GM23338 (cell line): ENCODE data around the gene CGGBP1. TPM values are rescaled to one million over a fixed set of nuclear protein-coding genes. Genes with fewer than 3 reads are reported as not detected.

Experiments
- ATAC-seq: fragments of 200-7000 bp; cut with Tn5 transposase; 3 replicates; pipeline ENCODE4 v1.9.1; 2020
- DNase-seq: peaks from one replicate; pipeline ENCODE4 v3.0.0-alpha.2; 2015; ENCODE audit warnings: low spot score
- H2AFZ ChIP-seq: fragments of 200-600 bp; sonication (generic); 2 replicates; pipeline ENCODE4 v1.8.0; 2016; ENCODE audit warnings: antibody characterized with exemption, mild to moderate bottlenecking, moderate library complexity
- H3F3A ChIP-seq: fragments of 200-600 bp; sonication (generic); replicated peaks from 2 replicates; pipeline ENCODE4 v1.8.0; 2017; ENCODE audit warnings: antibody characterized with exemption, mixed run types, low read depth
- H3K27ac ChIP-seq: fragments of 200-600 bp; sonication (generic); 2 replicates; pipeline ENCODE4 v1.6.1; 2016; ENCODE audit warnings: low read depth
- H3K27me3 ChIP-seq: fragments of 200-600 bp; sonication (generic); 2 replicates; pipeline ENCODE4 v1.8.0; 2016; ENCODE audit warnings: mild to moderate bottlenecking, mixed run types, moderate library complexity; ENCODE audit not compliant: insufficient read depth
- H3K36me3 ChIP-seq: fragments of 200-600 bp; sonication (generic); 2 replicates; pipeline ENCODE4 v1.8.0; 2016; ENCODE audit warnings: mild to moderate bottlenecking; ENCODE audit not compliant: insufficient read depth
- H3K4me1 ChIP-seq: fragments of 200-600 bp; sonication (generic); 2 replicates; pipeline ENCODE4 v1.8.0; 2016; ENCODE audit warnings: mild to moderate bottlenecking, moderate library complexity; ENCODE audit not compliant: insufficient read depth
- H3K4me2 ChIP-seq: fragments of 200-600 bp; sonication (generic); 2 replicates; pipeline ENCODE4 v1.7.1; 2017; ENCODE audit warnings: mixed run types
- H3K4me3 ChIP-seq: fragments of 200-600 bp; sonication (generic); 2 replicates; pipeline ENCODE4 v1.6.1; 2016; ENCODE audit warnings: mixed run types
- H3K79me2 ChIP-seq: fragments of 200-600 bp; sonication (generic); replicated peaks from 2 replicates; pipeline ENCODE4 v1.8.0; 2017; ENCODE audit warnings: mild to moderate bottlenecking; ENCODE audit not compliant: insufficient read depth
- H3K9me2 ChIP-seq: fragments of 200-600 bp; sonication (generic); 2 replicates; pipeline ENCODE4 v1.8.0; 2017; ENCODE audit not compliant: insufficient read depth
- H4K20me1 ChIP-seq: fragments of 200-600 bp; sonication (generic); replicated peaks from 2 replicates; pipeline ENCODE4 v1.8.0; 2017; ENCODE audit warnings: mild to moderate bottlenecking; ENCODE audit not compliant: insufficient read depth
- H3K27ac Mint-ChIP-seq: 2 replicates; pipeline ENCODE4 v1.8.0; 2020; ENCODE audit warnings: inconsistent platforms, mild to moderate bottlenecking, moderate library complexity, mixed read lengths
- H3K27me3 Mint-ChIP-seq: 3 replicates; pipeline ENCODE4 v1.8.0; 2022; ENCODE audit warnings: low read depth, mild to moderate bottlenecking, moderate library complexity, mixed read lengths, inconsistent platforms; ENCODE audit not compliant: insufficient read depth, poor library complexity
- H3K36me3 Mint-ChIP-seq: 3 replicates; pipeline ENCODE4 v1.8.0; 2021; ENCODE audit warnings: low read depth, mild to moderate bottlenecking, inconsistent platforms, moderate library complexity, mixed read lengths
- H3K4me1 Mint-ChIP-seq: 3 replicates; pipeline ENCODE4 v1.8.0; 2020; ENCODE audit warnings: mild to moderate bottlenecking, inconsistent platforms, mixed read lengths
- H3K4me3 Mint-ChIP-seq: 3 replicates; pipeline ENCODE4 v1.8.0; 2021; ENCODE audit warnings: moderate library complexity, mild to moderate bottlenecking, inconsistent platforms, mixed read lengths
- H3K9me3 Mint-ChIP-seq: 3 replicates; pipeline ENCODE4 v1.8.0; 2020; ENCODE audit warnings: moderate library complexity, mild to moderate bottlenecking, inconsistent platforms, mixed read lengths
- CREB1 ChIP-seq: fragments of 250-450 bp; sonication (Bioruptor Pico); IDR thresholded peaks from 2 replicates; pipeline ENCODE4 v1.5.0; 2020; ENCODE audit warnings: low read depth, mild to moderate bottlenecking, moderate library complexity
- EZH2 ChIP-seq: fragments of 200-600 bp; sonication (generic); IDR thresholded peaks from one replicate; pipeline ENCODE4 v1.8.0; 2017; ENCODE audit warnings: antibody characterized with exemption, mild to moderate bottlenecking, low read depth; ENCODE audit not compliant: unreplicated experiment
- EZH2phosphoT487 ChIP-seq: fragments of 200-600 bp; sonication (generic); IDR thresholded peaks from one replicate; pipeline ENCODE4 v1.8.1; 2018; ENCODE audit warnings: antibody characterized with exemption; ENCODE audit not compliant: unreplicated experiment
- JUNB ChIP-seq: IDR thresholded peaks from one replicate; pipeline ENCODE4 v1.6.1; 2016; ENCODE audit warnings: antibody characterized with exemption; ENCODE audit not compliant: unreplicated experiment
- NANOG ChIP-seq: IDR thresholded peaks from 2 replicates; pipeline ENCODE4 v1.6.1; 2016; ENCODE audit warnings: antibody characterized with exemption, borderline replicate concordance
- POLR2AphosphoS5 ChIP-seq: IDR thresholded peaks from 2 replicates; pipeline ENCODE4 v1.6.1; 2016; ENCODE audit warnings: antibody characterized with exemption, low read depth
- STAT1 ChIP-seq: IDR thresholded peaks from one replicate; pipeline ENCODE4 v1.6.1; 2016; ENCODE audit warnings: antibody characterized with exemption; ENCODE audit not compliant: unreplicated experiment
- ZNF114 ChIP-seq: fragments of 250-450 bp; sonication (Bioruptor Pico); IDR thresholded peaks from 2 replicates; pipeline ENCODE4 v1.5.0; 2020; ENCODE audit warnings: mild to moderate bottlenecking, moderate library complexity
- ZNF331 ChIP-seq: fragments of 250-450 bp; sonication (Bioruptor Pico); IDR thresholded peaks from 2 replicates; pipeline ENCODE4 v1.5.0; 2020; ENCODE audit warnings: low read depth, mild to moderate bottlenecking, moderate library complexity
- polyA plus RNA-seq: library from polyadenylated mRNA; unstranded; fragments of >200 nt; fragmentation: Nextera tagmentation; extraction: Ambion mirVana; gene quantifications from 2 replicates; pipeline ENCODE4 v1.2.1, GENCODE V29; 2016
- total RNA-seq: library from RNA; depleted of rRNA; stranded (reverse); fragments of >200 nt; shearing (Covaris generic); gene quantifications from 2 replicates; pipeline ENCODE4 v1.2.3, GENCODE V29; 2014
- TF ChIP-seq, protein P1 (sequence below), 2 experiments: fragments of 200-600 bp in 1 of 2; sonication (generic) in 1 of 2; conservative IDR thresholded peaks; 2 replicates each; pipeline versions ENCODE4 v1.5.1 to v1.6.1; 2016 to 2017; ENCODE audit warnings: antibody characterized with exemption in 2 of 2, low read depth in 2 of 2, mild to moderate bottlenecking in 2 of 2, moderate library complexity in 1 of 2
- TF ChIP-seq, protein P2 (sequence below): fragments of 250-450 bp; sonication (Bioruptor Pico); IDR thresholded peaks from 2 replicates; pipeline ENCODE4 v1.5.0; 2020; ENCODE audit warnings: mild to moderate bottlenecking, moderate library complexity
- TF ChIP-seq, protein P3 (sequence below): IDR thresholded peaks from 2 replicates; pipeline ENCODE4 v1.6.1; 2016; ENCODE audit warnings: antibody characterized with exemption
- TF ChIP-seq, protein P4 (sequence below): IDR thresholded peaks from one replicate; pipeline ENCODE4 v1.6.1; 2018; ENCODE audit warnings: antibody characterized with exemption; ENCODE audit not compliant: unreplicated experiment

Gene CGGBP1
- total and polyA plus RNA-seq, 2 experiments from 2014 or later, result 55.5 to 63.5 TPM

DNA sequence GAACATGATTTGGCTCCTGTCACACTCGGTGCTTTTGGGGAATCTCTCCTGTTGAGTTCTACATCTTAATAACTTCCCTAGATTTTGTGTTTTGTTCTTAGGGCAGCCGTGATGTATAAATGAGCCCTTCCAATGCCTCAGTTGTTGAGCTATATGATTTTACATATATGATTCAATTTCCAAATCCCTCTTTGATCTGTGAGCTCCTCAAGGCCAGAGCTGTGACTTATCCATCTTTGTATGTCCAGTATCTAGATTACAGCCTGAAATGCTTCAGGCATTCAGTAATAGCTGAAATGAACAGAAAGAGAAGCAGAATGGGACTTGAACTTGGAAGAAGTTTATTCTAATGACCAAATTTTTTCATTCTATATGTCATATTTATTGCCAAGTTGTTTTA lies 26.6 kb downstream of the CGGBP1 start:
- no peaks in the 10 kb centered on the region for H3K4me1 ChIP-seq
- H3K79me2 ChIP-seq, result no peaks in the 10 kb centered on the region
- H3K27ac Mint-ChIP-seq, result no peak overlapping the region
- peak overlapping the region; percentile 86 for H2AFZ ChIP-seq
- no peaks in the 10 kb centered on the region for H3K36me3 ChIP-seq
- H3K4me3 ChIP-seq, result no peak overlapping the region
- no peaks in the 10 kb centered on the region; the same call in 2 of the 3 replicates for H3K9me3 Mint-ChIP-seq
- H3F3A ChIP-seq, result no peaks in the 10 kb centered on the region
- H3K4me2 ChIP-seq, result no peak overlapping the region
- DNase-seq (no peak), ATAC-seq (no peak)
- no peaks in the 10 kb centered on the region for H3K36me3 Mint-ChIP-seq
- peaks cover 3% of the 10 kb centered on the region; the same call in 1 of the 3 replicates for H3K4me1 Mint-ChIP-seq
- H4K20me1 ChIP-seq, result no peaks in the 10 kb centered on the region
- H3K9me2 ChIP-seq, result no peaks in the 10 kb centered on the region
- no peak overlapping the region for H3K27ac ChIP-seq
- H3K4me3 Mint-ChIP-seq, result no peak overlapping the region
- H3K27me3 ChIP-seq, result no peaks in the 10 kb centered on the region
- H3K27me3 Mint-ChIP-seq, result peaks cover 2% of the 10 kb centered on the region
- TF ChIP-seq, protein P1, sequence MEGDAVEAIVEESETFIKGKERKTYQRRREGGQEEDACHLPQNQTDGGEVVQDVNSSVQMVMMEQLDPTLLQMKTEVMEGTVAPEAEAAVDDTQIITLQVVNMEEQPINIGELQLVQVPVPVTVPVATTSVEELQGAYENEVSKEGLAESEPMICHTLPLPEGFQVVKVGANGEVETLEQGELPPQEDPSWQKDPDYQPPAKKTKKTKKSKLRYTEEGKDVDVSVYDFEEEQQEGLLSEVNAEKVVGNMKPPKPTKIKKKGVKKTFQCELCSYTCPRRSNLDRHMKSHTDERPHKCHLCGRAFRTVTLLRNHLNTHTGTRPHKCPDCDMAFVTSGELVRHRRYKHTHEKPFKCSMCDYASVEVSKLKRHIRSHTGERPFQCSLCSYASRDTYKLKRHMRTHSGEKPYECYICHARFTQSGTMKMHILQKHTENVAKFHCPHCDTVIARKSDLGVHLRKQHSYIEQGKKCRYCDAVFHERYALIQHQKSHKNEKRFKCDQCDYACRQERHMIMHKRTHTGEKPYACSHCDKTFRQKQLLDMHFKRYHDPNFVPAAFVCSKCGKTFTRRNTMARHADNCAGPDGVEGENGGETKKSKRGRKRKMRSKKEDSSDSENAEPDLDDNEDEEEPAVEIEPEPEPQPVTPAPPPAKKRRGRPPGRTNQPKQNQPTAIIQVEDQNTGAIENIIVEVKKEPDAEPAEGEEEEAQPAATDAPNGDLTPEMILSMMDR (conservative IDR thresholded peaks at IDR 0.05; ENCODE audit: low read depth in 2 of 2), result no peak
- TF ChIP-seq, protein P2, sequence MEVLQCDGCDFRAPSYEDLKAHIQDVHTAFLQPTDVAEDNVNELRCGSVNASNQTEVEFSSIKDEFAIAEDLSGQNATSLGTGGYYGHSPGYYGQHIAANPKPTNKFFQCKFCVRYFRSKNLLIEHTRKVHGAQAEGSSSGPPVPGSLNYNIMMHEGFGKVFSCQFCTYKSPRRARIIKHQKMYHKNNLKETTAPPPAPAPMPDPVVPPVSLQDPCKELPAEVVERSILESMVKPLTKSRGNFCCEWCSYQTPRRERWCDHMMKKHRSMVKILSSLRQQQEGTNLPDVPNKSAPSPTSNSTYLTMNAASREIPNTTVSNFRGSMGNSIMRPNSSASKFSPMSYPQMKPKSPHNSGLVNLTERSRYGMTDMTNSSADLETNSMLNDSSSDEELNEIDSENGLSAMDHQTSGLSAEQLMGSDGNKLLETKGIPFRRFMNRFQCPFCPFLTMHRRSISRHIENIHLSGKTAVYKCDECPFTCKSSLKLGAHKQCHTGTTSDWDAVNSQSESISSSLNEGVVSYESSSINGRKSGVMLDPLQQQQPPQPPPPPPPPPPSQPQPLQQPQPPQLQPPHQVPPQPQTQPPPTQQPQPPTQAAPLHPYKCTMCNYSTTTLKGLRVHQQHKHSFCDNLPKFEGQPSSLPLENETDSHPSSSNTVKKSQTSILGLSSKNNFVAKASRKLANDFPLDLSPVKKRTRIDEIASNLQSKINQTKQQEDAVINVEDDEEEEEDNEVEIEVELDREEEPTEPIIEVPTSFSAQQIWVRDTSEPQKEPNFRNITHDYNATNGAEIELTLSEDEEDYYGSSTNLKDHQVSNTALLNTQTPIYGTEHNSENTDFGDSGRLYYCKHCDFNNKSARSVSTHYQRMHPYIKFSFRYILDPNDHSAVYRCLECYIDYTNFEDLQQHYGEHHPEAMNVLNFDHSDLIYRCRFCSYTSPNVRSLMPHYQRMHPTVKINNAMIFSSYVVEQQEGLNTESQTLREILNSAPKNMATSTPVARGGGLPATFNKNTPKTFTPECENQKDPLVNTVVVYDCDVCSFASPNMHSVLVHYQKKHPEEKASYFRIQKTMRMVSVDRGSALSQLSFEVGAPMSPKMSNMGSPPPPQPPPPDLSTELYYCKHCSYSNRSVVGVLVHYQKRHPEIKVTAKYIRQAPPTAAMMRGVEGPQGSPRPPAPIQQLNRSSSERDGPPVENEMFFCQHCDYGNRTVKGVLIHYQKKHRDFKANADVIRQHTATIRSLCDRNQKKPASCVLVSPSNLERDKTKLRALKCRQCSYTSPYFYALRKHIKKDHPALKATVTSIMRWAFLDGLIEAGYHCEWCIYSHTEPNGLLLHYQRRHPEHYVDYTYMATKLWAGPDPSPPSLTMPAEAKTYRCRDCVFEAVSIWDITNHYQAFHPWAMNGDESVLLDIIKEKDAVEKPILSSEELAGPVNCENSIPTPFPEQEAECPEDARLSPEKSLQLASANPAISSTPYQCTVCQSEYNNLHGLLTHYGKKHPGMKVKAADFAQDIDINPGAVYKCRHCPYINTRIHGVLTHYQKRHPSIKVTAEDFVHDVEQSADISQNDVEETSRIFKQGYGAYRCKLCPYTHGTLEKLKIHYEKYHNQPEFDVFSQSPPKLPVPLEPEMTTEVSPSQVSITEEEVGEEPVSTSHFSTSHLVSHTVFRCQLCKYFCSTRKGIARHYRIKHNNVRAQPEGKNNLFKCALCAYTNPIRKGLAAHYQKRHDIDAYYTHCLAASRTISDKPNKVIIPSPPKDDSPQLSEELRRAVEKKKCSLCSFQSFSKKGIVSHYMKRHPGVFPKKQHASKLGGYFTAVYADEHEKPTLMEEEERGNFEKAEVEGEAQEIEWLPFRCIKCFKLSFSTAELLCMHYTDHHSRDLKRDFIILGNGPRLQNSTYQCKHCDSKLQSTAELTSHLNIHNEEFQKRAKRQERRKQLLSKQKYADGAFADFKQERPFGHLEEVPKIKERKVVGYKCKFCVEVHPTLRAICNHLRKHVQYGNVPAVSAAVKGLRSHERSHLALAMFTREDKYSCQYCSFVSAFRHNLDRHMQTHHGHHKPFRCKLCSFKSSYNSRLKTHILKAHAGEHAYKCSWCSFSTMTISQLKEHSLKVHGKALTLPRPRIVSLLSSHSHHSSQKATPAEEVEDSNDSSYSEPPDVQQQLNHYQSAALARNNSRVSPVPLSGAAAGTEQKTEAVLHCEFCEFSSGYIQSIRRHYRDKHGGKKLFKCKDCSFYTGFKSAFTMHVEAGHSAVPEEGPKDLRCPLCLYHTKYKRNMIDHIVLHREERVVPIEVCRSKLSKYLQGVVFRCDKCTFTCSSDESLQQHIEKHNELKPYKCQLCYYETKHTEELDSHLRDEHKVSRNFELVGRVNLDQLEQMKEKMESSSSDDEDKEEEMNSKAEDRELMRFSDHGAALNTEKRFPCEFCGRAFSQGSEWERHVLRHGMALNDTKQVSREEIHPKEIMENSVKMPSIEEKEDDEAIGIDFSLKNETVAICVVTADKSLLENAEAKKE (CRISPR knock-in tag), result no peak
- no peak for TF ChIP-seq NANOG
- no peak for TF ChIP-seq ZNF114 (CRISPR knock-in tag)
- TF ChIP-seq EZH2phosphoT487, result no peak
- TF ChIP-seq POLR2AphosphoS5, result no peak
- TF ChIP-seq JUNB, result no peak
- TF ChIP-seq, protein P3, sequence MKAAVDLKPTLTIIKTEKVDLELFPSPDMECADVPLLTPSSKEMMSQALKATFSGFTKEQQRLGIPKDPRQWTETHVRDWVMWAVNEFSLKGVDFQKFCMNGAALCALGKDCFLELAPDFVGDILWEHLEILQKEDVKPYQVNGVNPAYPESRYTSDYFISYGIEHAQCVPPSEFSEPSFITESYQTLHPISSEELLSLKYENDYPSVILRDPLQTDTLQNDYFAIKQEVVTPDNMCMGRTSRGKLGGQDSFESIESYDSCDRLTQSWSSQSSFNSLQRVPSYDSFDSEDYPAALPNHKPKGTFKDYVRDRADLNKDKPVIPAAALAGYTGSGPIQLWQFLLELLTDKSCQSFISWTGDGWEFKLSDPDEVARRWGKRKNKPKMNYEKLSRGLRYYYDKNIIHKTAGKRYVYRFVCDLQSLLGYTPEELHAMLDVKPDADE, result no peak
- no peak for TF ChIP-seq STAT1
- no peak for TF ChIP-seq EZH2
- no peak for TF ChIP-seq CREB1 (CRISPR knock-in tag)
- no peak for TF ChIP-seq ZNF331 (CRISPR knock-in tag)
- TF ChIP-seq, protein P4, sequence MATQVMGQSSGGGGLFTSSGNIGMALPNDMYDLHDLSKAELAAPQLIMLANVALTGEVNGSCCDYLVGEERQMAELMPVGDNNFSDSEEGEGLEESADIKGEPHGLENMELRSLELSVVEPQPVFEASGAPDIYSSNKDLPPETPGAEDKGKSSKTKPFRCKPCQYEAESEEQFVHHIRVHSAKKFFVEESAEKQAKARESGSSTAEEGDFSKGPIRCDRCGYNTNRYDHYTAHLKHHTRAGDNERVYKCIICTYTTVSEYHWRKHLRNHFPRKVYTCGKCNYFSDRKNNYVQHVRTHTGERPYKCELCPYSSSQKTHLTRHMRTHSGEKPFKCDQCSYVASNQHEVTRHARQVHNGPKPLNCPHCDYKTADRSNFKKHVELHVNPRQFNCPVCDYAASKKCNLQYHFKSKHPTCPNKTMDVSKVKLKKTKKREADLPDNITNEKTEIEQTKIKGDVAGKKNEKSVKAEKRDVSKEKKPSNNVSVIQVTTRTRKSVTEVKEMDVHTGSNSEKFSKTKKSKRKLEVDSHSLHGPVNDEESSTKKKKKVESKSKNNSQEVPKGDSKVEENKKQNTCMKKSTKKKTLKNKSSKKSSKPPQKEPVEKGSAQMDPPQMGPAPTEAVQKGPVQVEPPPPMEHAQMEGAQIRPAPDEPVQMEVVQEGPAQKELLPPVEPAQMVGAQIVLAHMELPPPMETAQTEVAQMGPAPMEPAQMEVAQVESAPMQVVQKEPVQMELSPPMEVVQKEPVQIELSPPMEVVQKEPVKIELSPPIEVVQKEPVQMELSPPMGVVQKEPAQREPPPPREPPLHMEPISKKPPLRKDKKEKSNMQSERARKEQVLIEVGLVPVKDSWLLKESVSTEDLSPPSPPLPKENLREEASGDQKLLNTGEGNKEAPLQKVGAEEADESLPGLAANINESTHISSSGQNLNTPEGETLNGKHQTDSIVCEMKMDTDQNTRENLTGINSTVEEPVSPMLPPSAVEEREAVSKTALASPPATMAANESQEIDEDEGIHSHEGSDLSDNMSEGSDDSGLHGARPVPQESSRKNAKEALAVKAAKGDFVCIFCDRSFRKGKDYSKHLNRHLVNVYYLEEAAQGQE, result no peak
